Lower leg skin (tissue), 3 donors: ENCODE results near the gene ZCCHC7.

Experiments
- POLR2A ChIP-seq, 2 donors: fragments of 450-650 bp; IDR thresholded peaks; one replicate each; pipeline ENCODE4 v1.6.1; 2016 to 2017; ENCODE audit warnings: antibody characterized with exemption in 2 of 2, mild to moderate bottlenecking in 1 of 2, moderate library complexity in 1 of 2
- TF ChIP-seq, protein P1 (sequence below), 3 donors: fragments of 450-650 bp; IDR thresholded peaks; one replicate each; pipeline ENCODE4 v1.5.1; 2016; ENCODE audit warnings: antibody characterized with exemption in 3 of 3, mild to moderate bottlenecking in 3 of 3, moderate library complexity in 2 of 3

DNA sequence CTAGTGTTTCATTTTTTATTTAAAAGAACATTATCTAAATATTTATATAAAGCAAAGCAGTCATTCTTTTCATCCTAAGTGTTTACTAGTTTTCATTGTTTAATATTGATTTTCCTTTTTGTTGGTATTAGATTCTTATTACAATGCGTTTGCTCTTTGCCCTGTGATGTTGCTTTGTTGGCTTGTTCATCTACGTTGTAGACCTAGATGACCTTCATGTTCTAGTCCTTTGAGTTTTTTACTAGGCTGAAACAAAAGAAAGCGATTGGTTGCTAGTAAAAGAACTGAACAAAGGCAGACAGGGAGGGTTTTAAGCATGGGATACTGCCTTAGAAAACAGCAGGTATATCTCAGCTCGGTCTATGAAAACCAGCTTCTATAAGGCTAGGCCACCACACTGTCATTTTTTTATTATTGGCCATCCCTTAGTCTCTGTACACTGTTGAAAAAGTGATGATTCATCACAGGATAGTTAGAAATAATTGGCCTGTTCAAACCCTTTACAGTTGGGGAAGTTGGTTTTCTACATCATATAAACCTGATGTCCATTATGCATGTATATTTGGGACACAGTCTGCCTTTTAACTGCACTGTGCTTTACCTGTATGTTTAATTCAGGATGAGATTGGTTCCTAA, 119.0 kb downstream of the ZCCHC7 start:
- TF ChIP-seq, protein P1, sequence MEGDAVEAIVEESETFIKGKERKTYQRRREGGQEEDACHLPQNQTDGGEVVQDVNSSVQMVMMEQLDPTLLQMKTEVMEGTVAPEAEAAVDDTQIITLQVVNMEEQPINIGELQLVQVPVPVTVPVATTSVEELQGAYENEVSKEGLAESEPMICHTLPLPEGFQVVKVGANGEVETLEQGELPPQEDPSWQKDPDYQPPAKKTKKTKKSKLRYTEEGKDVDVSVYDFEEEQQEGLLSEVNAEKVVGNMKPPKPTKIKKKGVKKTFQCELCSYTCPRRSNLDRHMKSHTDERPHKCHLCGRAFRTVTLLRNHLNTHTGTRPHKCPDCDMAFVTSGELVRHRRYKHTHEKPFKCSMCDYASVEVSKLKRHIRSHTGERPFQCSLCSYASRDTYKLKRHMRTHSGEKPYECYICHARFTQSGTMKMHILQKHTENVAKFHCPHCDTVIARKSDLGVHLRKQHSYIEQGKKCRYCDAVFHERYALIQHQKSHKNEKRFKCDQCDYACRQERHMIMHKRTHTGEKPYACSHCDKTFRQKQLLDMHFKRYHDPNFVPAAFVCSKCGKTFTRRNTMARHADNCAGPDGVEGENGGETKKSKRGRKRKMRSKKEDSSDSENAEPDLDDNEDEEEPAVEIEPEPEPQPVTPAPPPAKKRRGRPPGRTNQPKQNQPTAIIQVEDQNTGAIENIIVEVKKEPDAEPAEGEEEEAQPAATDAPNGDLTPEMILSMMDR (IDR thresholded peaks at IDR 0.05) = no peak
- TF ChIP-seq POLR2A (IDR thresholded peaks at IDR 0.05) = no peak
